GM19025 (cell line): ENCODE results near the gene C16orf54.
"Not testable (repeated sequence)": the region's sequence is repeated elsewhere in the genome, so short reads cannot be mapped to it uniquely, and the experiment has no call there.

Experiments used
- ATAC-seq: cut with Tn5 transposase; IDR thresholded peaks from one replicate; pipeline ENCODE4 v1.9.1; 2021; ENCODE audit warnings: mild to moderate bottlenecking, low read depth, moderate library complexity; ENCODE audit not compliant: unreplicated experiment

The C16orf54 gene

DNA sequence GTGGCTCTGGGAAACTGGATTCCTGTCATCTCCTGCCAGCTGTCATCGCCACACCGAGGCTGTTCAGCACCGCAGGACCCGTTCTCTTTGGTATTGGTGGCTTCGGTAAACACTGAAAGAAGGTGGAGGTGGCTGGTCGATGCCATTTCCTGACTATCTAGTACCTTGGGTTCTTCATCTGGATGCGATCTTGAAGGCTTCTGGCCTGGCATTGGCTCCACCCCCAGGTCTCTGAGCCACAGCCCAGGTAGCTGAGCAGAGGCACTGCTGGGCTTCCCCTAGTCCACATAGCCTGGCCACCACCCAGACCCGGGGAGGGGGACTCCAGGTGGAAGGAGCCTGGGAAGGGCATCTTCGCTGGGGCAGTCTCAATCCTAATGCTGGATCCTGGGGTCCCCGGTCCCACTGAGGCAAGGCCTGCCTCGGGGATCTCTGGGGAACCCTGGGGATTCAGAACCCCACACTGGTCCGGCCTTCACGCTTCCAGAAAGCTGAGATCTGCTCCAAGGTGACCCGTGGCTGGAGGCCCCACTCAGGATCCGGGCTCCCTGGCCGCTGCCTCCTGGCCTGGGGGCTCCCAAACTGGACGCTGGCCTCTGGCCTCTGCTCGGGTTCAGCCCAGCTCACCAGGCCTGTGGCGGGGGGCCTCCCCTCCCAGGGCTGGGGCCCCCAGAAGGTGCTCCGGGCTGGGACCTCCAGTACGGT, 1.8 kb downstream of the C16orf54 start:
- ATAC-seq = no peak

DNA sequence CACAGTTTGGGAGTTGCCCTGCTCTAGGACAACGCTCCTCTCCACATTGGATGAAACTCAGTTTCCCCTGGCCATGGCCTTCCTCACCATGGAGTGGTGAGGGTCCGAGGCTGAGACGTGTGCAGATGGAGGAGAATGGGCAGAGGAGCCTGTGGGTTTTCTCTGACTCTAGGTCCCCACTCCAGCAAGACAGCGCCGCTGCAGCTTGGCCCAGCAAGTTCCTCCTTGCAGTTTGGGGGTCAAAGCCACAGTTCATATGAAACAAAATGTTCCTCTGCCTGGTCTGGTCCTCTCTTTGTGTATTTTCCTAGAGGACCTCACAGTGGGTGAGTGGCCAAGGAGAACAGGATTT, 2.3 kb downstream of the C16orf54 start:
- ATAC-seq = no peak

DNA sequence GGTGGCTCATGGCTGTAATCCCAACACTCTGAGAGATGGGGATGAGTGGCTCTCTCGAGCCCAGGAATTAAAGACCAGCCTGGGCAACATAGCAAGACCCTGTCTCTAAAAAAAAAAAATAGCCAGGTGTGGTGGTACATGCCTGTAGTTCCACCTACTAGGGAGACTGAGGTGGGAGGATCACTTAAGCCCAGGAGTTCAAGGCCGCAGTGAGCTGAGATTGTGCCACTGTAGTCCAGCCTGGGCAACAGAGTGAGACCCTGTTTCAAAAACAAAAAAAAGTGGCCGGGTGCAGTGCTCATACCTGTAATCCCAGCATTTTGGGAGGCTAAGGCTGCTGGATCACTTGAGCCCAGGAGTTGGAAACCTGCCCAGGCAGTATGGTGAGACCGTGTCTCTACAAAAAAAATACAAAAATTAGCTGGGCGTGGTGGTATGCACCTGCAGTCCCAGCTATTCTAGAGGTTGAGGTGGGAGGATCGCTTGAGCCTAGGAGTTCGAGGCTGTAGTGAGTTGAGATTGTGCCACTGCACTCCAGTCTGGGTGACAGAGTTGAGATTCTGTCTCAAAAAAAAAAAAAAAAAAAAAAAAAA, 3.0 kb downstream of the C16orf54 start:
- no peak for ATAC-seq

DNA sequence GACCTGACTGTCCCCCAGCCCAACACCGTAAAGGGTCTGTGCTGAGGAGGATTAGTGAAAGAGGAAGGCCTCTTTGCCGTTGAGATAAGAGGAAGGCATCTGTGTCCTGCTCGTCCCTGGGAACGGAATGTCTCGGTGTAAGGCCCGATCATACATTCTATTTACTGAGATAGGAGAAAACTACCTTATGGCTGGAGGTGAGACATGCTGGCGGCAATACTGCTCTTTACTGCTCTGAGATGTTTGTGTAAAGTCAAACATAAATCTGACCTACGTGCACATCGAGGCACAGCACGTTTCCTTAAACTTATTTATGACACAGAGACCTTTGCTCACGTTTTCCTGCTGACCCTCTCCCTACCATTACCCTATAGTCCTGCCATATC, 5.2 kb downstream of the C16orf54 start:
- ATAC-seq = not testable (repeated sequence)

DNA sequence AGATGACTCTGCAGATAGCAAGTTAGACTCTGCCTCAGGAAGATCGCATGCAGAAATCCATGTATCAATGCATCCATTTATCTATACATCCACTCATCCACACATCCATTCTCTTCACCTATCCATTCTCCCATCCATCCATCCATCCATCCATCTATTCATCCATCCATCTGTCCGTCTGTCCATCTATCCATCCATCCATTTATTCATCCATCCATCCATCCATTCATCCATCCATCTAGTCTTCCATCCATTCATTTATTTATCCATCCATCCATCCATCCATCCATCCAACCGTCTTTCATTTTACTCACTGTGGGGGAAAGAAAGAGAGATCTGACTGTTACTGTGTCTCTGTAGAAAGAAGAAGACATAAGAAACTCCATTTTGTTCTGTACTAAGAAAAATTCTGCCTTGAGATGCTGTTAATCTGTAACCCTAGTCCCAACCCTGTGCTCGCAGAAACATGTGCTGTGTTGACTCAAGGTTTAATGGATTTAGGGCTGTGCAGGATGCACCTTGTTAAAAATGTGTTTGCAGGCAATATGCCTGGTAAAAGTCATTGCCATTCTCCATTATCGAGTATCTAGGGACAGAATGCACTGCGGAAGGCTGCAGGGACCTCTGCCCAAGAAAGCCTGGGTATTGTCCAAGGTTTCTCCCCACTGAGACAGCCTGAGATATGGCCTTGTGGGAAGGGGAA, 5.7 kb downstream of the C16orf54 start:
- not testable (repeated sequence) for ATAC-seq

DNA sequence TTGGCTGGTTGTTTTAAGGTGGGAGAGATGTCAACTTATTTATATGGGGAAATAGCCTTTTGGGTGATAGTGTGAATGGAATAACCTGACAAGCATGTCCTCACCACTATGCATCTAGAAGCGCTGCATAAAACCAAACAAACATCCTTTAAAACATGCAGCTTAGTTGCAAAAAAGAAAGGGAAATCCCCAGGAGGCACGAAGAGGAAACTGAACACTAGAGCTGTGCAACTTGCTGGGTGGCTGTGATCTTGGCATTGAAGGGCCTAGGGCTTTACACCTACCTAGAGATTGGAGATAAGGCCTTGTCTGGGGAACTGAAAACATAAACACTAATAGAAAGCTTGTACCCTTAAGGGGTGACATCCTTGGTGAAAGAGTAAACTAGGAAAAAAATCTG, 7.3 kb downstream of the C16orf54 start:
- ATAC-seq = no peak

DNA sequence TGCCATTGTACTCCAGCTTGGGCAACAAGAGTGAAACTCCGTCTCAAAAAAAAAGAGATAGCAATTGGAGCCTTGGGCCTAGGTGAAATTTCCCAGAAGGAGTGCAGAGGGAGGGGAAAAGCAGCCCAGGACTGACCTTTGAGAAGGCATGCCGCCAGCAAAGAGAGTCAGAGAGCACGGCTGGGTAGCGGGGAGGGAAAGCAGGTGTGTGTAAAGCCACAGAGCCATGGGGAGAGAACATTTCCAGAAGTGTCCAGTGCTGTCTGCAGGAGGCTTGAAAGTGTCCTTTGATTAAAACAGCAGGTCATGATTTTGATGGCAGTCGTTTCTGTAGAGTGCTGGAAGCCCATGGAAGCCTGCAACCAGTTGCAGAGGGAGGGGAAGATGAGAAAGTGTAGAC, 8.1 kb downstream of the C16orf54 start:
- ATAC-seq = no peak

DNA sequence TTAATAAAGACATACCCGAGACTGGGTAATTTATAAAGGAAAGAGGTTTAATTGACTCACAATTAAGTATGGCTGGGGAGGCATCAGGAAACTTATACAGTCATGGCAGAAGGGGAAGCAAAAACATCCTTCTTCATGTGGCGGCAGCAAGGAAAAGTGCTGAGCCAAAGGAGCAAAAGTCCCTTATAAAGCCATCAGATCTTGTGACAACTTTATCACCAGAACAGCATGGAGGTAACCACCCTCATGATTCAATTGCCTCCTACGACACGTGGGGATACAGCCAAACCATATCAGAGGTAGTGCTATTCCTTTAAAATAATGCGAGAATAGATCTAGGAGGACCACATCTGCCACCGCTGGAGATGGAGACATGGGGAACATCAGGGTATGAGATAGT, 9.0 kb downstream of the C16orf54 start:
- ATAC-seq = no peak

DNA sequence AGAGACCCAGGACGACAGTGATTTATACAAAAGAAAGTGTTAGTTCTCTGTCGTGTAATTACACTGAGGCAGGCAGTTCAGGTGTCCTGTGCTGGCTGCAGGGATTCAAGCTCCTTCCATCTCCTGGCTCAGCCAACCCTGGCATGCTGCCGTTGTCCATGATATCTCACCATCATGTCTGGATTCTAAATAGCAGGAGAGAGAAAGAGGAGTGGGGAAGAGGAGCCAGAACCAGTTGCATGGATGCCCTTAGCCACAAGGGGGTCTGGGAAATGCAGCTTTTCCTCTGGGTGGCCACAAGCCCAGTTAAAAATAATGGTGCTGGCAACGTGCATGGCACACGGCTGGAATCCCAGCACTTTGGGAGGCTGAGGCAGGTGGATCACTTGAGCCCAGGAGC, 9.7 kb downstream of the C16orf54 start:
- ATAC-seq = no peak

DNA sequence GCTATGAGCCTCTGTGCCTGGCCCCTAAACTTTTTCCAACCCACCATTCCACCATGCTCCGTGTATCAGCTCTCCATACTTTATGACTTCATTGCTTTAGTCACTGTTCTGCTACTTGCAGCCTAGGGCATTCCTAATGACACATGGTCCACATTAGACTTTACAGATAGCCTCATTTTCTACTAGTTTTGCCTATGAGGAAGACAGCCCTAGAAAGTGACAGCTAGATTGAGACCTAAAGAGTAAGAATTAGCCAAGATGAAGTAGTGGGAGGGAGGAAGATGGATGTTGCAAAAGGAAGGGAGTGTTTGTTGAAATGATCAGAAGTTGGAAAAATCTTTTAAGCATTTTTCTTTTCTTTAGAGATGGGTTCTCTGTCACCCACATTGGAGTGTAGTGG, 11.0 kb downstream of the C16orf54 start:
- ATAC-seq = no peak

DNA sequence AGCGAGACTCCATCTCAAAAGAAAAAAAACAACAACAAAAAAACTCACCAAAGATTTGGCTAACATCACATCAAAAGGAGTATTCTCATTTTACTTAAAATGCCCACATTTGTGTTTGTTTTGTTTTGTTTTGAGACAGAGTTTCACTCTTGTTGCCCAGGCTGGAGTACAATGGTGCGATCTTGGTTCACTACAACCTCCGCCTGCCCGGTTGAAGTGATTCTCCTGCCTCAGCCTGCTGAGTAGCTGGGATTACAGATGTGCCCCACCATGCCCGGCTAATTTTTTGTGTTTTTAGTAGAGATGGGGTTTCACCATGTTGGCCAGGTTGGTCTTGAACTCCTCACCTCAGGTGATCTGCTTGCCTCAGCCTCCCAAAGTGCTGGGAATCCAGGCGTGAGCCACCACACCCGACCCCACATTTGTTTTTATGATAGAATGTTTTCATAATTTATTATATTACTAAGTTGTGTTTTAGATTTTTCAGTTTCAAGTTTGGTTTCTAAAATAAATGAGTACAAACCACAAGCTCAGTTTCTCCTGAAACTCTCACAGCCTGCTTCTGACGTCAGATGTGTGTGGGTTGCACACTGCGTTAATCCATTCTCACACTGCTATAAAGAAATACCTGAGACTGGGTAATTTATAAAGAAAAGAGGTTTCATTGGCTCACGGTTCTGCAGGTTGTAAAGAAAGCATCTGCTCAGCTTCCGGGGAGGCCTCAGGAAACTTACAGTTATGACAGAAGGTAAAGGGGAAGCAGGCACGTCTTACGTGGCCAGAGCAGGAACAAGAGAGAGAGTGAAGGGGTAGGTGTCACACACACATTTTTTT, 13.8 kb downstream of the C16orf54 start:
- not testable (repeated sequence) for ATAC-seq

DNA sequence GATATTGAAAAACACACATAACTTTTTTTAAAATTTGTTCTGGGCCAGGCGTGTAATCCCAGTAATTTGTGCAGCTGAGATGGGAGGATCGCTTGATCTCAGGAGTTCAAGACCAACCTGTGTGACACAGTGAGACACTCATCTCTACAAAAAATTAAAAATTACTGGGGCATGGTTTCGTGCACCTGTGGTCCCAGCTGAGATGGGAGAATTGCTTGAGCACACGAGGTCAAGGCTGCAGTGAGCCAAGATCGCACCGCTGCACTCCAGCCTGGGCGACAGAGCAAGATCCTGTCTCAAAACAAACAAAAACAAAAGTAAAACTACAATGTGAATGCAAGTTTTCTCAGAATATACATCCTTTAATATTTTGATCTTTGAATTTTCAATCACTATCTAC, 15.1 kb downstream of the C16orf54 start:
- ATAC-seq = no peak

DNA sequence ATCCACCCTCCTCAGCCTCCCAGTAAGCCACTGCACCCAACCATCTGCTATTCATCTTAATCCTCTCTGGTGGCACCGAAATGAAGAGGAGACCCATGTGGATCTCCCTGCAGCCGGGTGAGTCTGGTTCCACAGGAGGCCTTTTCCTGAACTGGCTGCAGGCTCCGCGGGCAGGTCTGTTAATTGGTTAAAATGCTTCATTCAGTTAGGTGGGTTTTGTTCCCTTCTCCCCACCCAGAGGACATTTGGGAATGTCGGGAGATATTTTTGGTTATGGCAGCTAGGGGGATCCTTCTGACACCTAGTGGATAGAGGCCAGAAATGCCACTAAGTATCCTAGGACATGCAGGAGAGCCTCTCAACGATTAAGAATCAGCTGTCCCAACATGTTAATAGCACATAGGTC, 16.7 kb downstream of the C16orf54 start:
- no peak for ATAC-seq

DNA sequence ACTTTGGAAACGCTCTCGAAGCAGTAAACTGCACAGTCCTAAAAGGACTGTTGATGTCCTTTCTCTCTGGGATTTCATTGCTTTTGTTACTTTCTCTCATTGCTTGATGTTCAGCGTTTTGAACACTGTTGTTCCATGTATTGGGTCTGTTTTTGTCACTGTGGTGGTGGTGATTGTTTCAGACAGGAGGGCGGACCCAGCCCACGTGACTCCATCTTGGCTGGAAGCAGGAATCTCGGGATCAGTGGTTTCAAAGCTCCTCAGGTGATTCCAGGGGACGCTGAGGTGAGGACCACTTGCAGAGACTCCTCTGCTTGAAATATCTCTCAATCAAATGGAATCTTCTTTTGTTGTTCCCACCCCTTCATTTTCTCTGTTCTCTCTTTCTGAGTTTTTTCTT, 18.3 kb downstream of the C16orf54 start:
- no peak for ATAC-seq

DNA sequence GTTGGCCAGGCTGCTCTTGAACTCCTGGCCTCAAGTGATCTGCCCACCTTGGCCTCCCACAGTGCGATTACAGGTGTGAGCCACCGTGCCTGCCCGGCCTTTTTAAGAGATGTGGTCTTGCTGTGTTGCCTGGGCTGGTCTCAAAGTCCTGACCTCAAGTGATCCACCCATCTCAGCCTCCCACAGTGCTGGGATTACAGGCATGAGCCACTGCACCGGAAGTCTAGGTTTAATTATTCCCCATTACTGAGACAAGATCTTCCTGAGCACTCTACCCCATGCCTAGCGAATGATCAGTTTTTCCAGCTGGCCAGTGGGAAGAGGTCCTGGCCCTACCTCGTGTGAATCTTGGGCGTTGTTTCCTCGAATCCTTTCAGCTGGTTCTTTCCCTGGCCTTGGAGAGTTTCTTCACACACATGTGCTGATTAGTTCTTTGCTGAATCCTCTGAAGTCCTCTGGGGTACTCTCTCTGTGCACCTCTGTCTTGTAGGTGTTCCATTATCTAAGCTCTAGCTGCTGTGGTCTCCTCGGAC, 18.9 kb downstream of the C16orf54 start:
- ATAC-seq = no peak

DNA sequence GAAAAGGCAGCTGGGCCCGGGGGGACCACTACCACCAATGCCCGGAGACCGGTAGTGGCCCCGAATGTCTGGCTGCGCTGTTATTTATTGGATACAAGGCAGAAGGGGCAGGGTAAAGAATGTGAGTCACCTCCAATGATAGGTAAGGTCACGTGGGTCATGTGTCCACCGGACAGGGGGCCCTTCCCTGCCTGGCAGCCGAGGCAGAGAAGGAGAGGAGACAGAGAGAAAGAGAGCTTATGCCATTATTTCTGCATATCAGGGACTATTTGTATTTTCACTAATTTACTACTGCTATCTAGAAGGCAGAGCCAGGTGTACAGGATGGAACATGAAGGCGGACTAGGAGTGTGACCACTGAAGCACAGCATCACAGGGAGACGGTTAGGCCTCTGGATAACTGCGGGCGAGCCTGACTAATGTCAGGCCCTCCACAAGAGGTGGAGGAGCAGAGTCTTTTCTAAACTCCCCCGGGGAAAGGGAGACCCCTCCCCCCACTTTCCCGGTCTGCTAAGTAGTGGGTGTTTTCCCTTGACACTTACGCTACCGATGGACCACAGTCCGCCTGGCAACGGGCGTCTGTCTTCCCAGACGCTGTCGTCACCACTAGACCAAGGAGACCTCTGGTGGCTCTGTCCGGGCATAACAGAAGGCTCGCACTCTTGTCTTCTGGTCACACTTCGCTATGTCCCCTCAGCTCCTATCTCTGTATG, 24.5 kb downstream of the C16orf54 start:
- not testable (repeated sequence) for ATAC-seq

DNA sequence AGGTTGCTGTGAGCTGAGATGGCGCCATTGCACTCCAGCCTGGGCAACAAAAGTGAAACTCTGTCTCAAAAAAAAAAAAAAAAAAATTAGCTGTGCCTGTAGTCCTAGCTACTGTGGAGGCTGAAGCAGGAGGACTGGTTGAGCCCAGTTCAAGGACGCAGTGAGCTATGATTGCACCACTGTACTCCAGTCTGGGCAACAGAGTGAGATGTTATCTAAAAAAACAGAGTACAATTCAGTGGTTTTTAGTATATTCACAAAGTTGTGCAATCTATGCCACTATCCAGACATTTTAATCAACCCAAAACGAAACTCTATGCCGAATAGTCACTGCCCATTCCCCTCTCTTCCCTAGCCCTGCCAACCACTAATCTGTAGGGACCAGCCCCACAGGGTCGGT, 25.1 kb downstream of the C16orf54 start:
- no peak for ATAC-seq

DNA sequence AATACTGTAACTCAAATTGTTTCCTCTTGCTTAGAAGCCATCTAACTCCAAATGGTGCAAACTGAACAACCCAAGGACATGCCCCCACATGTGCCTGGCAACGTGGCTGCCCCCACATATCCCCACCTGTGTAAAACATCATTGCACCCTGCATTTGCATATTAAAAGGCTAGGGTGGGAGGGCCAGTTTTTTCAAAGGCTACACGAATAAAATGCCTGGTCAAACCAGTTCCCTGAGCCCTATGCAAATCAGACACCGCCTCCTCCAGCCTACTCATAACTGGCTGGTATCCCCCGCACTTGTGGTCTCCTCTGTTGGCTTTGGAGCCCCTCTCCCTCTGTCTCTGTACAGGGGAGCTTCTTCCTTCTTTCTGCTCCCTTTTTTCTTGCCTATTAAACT, 26.7 kb downstream of the C16orf54 start:
- ATAC-seq = no peak

DNA sequence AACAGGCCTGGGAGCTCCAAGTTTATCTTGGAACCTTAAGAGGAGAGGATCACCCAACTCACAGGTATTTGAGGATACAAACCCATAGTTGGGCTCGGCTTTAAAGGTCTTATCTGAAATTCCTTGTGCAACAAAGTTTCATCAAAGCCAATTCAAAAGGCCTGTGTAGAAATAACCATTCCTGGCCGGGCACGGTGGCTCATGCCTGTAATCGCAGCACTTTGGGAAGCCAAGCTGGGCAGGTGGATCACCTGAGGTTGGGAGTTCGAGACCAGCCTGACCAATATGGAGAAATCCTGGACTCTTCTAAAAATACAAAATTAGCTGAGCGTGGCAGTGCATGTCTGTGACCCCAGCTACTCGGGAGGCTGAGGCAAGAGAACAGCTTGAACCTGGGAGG, 28.7 kb downstream of the C16orf54 start:
- ATAC-seq = no peak

DNA sequence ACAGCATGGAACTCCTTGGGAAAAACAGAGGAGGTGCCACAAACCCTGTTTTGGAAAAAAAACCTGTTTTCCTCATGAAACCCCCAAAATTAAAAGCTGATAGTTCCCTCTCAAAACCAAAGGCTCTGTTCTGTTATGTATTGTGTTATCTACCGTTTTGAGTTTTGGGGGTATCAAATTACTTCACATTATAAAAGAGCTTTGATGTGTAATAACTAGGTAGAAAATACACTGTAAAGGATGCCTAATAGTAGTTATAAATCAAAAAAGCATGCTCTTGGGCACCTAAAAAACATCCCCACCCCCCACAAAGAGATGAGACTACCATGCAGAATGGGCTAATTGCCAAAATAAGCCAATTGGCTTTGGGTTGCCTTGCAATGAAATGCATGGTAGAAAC, 30.8 kb downstream of the C16orf54 start:
- no peak for ATAC-seq
